GM23248 (cell line): ENCODE data around the gene KLHL40. TPM values are rescaled to one million over a fixed set of nuclear protein-coding genes. Genes with fewer than 3 reads are reported as not detected.

Experiments used
- DNase-seq: peaks from one replicate; pipeline ENCODE4 v3.0.0-alpha.2; 2015
- H2AFZ ChIP-seq: fragments of 200-600 bp; sonication (generic); 2 replicates; pipeline ENCODE4 v1.6.1; 2016; ENCODE audit warnings: antibody characterized with exemption
- H3F3A ChIP-seq: fragments of 200-600 bp; sonication (generic); 2 replicates; pipeline ENCODE4 v1.6.1; 2016; ENCODE audit warnings: mild to moderate bottlenecking, antibody characterized with exemption, mixed run types; ENCODE audit not compliant: insufficient read depth
- H3K27ac ChIP-seq: fragments of 200-600 bp; sonication (generic); 2 replicates; pipeline ENCODE4 v1.5.1; 2016; ENCODE audit warnings: mild to moderate bottlenecking
- H3K27me3 ChIP-seq: fragments of 200-600 bp; sonication (generic); replicated peaks from 2 replicates; pipeline ENCODE4 v1.6.1; 2016; ENCODE audit warnings: mild to moderate bottlenecking; ENCODE audit not compliant: insufficient read depth
- H3K36me3 ChIP-seq: fragments of 200-600 bp; sonication (generic); 2 replicates; pipeline ENCODE4 v1.6.1; 2016; ENCODE audit warnings: low read depth, mild to moderate bottlenecking
- H3K4me1 ChIP-seq: fragments of 200-600 bp; sonication (generic); 2 replicates; pipeline ENCODE4 v1.6.1; 2016; ENCODE audit warnings: mild to moderate bottlenecking; ENCODE audit not compliant: insufficient read depth
- H3K4me2 ChIP-seq: fragments of 200-600 bp; sonication (generic); one replicate; pipeline ENCODE4 v1.6.1; 2016; ENCODE audit warnings: mild to moderate bottlenecking; ENCODE audit not compliant: unreplicated experiment
- H3K4me3 ChIP-seq: fragments of 200-600 bp; sonication (generic); 2 replicates; pipeline ENCODE4 v1.5.1; 2016; ENCODE audit warnings: mild to moderate bottlenecking
- H3K79me2 ChIP-seq: fragments of 200-600 bp; sonication (generic); 2 replicates; pipeline ENCODE4 v1.6.1; 2016; ENCODE audit warnings: mild to moderate bottlenecking; ENCODE audit not compliant: insufficient read depth
- H3K9ac ChIP-seq: fragments of 200-600 bp; sonication (generic); 2 replicates; pipeline ENCODE4 v1.6.1; 2016; ENCODE audit warnings: mild to moderate bottlenecking
- H3K9me2 ChIP-seq: fragments of 200-600 bp; sonication (generic); 2 replicates; pipeline ENCODE4 v1.6.1; 2016; ENCODE audit warnings: mixed run types, mild to moderate bottlenecking, moderate library complexity; ENCODE audit not compliant: insufficient read depth
- H3K9me3 ChIP-seq: fragments of 200-600 bp; sonication (generic); one replicate; pipeline ENCODE4 v1.6.1; 2017; ENCODE audit warnings: low read depth
- H4K20me1 ChIP-seq: fragments of 200-600 bp; sonication (generic); 2 replicates; pipeline ENCODE4 v1.6.0; 2016; ENCODE audit not compliant: insufficient read depth
- EZH2 ChIP-seq: fragments of 200-600 bp; sonication (generic); IDR thresholded peaks from 2 replicates; pipeline ENCODE4 v1.6.1; 2018; ENCODE audit warnings: antibody characterized with exemption, mild to moderate bottlenecking; ENCODE audit not compliant: insufficient read depth, poor library complexity, severe bottlenecking
- EZH2phosphoT487 ChIP-seq: fragments of 200-600 bp; sonication (generic); IDR thresholded peaks from 2 replicates; pipeline ENCODE4 v1.6.1; 2018; ENCODE audit warnings: antibody characterized with exemption, moderate library complexity, mild to moderate bottlenecking, low read depth; ENCODE audit not compliant: insufficient read depth
- WGBS, 2 experiments: methylation state at CpG; one replicate each; pipeline ENCODE4 v1.1.6; 2015 to 2017; ENCODE audit warnings: low lambda C conversion rate in 2 of 2, low coverage in 1 of 2; ENCODE audit errors: missing lambda C conversion rate in 2 of 2; 5-methylcytosine and 5-hydroxymethylcytosine counted together
- in situ Hi-C: fragments of 300-500 bp; cut with MboI; formaldehyde crosslinking; loops from 2 replicates; pipeline ENCODE4 v1.15.0; 2020
- polyA plus RNA-seq: library from polyadenylated mRNA; unstranded; fragments of >200 nt; fragmentation: Nextera tagmentation; extraction: Ambion mirVana; gene quantifications from 2 replicates; pipeline ENCODE4 v1.2.1, GENCODE V29; 2016
- total RNA-seq: library from RNA; depleted of rRNA; stranded (reverse); fragments of >200 nt; shearing (Covaris generic); gene quantifications from 2 replicates; pipeline ENCODE4 v1.2.3, GENCODE V29; 2014

KLHL40 gene
- total and polyA plus RNA-seq, 2 experiments from 2014 or later = not detected

DNA sequence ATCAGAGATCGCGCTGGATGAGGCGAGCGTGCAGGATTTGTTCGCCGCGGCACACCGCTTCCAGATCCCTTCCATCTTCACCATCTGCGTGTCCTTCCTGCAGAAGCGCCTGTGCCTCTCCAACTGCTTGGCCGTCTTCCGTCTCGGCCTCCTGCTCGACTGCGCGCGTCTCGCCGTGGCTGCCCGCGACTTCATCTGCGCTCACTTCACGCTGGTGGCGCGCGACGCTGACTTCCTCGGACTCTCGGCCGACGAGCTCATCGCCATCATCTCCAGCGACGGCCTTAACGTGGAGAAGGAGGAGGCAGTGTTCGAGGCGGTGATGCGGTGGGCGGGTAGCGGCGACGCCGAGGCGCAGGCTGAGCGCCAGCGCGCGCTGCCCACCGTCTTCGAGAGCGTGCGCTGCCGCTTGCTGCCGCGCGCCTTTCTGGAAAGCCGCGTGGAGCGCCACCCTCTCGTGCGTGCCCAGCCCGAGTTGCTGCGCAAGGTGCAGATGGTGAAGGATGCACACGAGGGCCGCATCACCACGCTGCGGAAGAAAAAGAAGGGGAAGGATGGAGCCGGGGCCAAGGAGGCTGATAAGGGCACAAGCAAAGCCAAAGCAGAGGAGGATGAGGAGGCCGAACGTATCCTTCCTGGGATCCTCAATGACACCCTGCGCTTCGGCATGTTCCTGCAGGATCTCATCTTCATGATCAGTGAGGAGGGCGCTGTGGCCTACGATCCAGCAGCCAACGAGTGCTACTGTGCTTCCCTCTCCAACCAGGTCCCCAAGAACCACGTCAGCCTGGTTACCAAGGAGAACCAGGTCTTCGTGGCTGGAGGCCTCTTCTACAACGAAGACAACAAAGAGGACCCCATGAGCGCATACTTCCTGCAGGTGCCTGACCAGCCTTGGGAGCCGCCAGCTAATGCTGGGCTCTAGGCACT is 819 bp downstream of the KLHL40 start:
- Histone ChIP-seq H4K20me1 (no peaks in the 10 kb centered on the region), H3K4me1 (peaks cover 17% of the 10 kb centered on the region), H3K36me3 (no peaks in the 10 kb centered on the region), H3K4me3 (no peak overlapping the region), H3F3A (peaks cover under 1% of the 10 kb centered on the region; the same call in 1 of the 2 replicates), H3K27ac (no peak overlapping the region), H2AFZ (no peak overlapping the region), H3K9me2 (no peaks in the 10 kb centered on the region), H3K9me3 (no peaks in the 10 kb centered on the region), H3K4me2 (no peak overlapping the region), H3K27me3 (no peaks in the 10 kb centered on the region), H3K9ac (no peak overlapping the region), H3K79me2 (no peaks in the 10 kb centered on the region)
- 88% methylated on average over 62 to 80 of the region's 80 CpGs for WGBS, 2 experiments
- DNase-seq = no peak
- TF ChIP-seq EZH2phosphoT487 = no peak
- no peak for TF ChIP-seq EZH2
- in situ Hi-C loops = no loop called here

DNA sequence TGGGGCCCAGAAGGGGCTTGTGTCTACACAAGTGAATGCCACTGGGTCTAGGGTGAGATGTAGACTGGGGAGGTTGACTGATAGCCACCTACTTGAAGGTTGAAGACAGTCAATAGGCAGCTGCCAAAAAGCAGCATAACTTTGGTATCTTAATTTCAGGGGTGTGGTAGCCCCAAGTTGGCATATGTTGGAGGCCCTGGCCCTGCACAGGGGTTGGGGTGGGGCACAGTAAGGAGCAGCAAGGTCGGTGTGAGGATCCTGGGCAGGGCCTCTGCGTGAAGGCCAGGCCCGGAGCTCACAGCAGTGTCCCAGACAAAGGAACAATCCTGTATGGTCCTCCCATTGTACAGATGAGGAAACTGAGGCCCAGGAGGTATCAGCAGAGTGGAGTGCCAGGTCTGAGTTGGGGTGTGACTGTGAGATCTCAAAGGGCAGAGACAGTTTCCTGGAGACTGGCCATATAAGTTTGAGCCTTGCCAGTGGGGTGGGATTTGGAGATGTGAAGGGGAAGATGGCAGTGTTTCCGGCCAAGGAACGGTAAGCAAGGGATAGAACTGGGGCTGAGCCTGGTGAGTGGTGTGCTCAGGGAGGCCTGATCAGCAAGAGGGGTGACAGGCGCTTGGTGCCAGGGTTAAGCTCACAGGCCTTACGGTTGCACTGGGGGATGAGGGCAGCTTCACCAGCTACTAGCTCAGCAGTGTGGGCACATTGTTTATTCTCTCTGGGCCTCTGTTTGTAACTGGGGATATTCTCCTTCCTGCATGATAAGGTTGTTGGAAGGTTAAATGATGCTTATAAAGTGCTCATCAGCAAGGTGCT is 1.7 kb downstream of the KLHL40 start:
- H3K4me3 ChIP-seq = no peak overlapping the region
- DNase-seq = no peak
- no peak overlapping the region for H2AFZ ChIP-seq
- no peak overlapping the region for H3K27ac ChIP-seq
- no peaks in the 10 kb centered on the region for H3K36me3 ChIP-seq
- no peaks in the 10 kb centered on the region for H4K20me1 ChIP-seq
- in situ Hi-C loops = no loop called here
- no peak for TF ChIP-seq EZH2phosphoT487
- TF ChIP-seq EZH2 = no peak
- H3K9me3 ChIP-seq = no peaks in the 10 kb centered on the region
- WGBS, 2 experiments = 80 to 83% methylated on average over 7 of the region's 7 CpGs
- no peak overlapping the region for H3K9ac ChIP-seq
- no peak overlapping the region for H3K4me2 ChIP-seq
- no peaks in the 10 kb centered on the region for H3K79me2 ChIP-seq
- H3K9me2 ChIP-seq = no peaks in the 10 kb centered on the region
- no peaks in the 10 kb centered on the region for H3K27me3 ChIP-seq
- peaks cover 10% of the 10 kb centered on the region for H3K4me1 ChIP-seq
- H3F3A ChIP-seq = no peaks in the 10 kb centered on the region

DNA sequence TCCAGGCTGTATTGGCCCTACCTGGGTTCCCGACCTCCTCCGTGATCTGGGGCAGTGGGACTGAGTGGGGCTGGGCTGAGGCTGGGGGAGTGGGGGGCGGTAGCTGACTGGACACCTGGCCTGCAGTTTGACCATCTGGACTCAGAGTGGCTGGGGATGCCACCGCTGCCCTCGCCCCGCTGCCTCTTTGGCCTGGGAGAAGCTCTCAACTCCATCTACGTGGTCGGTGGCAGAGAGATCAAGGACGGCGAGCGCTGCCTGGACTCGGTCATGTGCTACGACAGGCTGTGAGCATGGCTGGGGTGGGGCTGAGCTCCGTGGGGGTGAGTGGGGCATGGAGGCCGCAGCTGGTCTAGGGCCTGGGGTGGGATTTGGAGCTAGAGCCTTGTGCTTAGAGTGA is 2.7 kb downstream of the KLHL40 start:
- H4K20me1 ChIP-seq = no peaks in the 10 kb centered on the region
- H3K36me3 ChIP-seq = no peaks in the 10 kb centered on the region
- no peak overlapping the region for H3K4me2 ChIP-seq
- no peak for TF ChIP-seq EZH2
- TF ChIP-seq EZH2phosphoT487 = no peak
- H3K9me3 ChIP-seq = no peaks in the 10 kb centered on the region
- in situ Hi-C loops = no loop called here
- H3K27ac ChIP-seq = no peak overlapping the region
- no peak overlapping the region for H3K9ac ChIP-seq
- peaks cover 10% of the 10 kb centered on the region for H3K4me1 ChIP-seq
- H3K4me3 ChIP-seq = no peak overlapping the region
- no peaks in the 10 kb centered on the region for H3F3A ChIP-seq
- WGBS, 2 experiments = 91 to 95% methylated on average over 7 to 13 of the region's 15 CpGs
- DNase-seq = no peak
- H3K9me2 ChIP-seq = no peaks in the 10 kb centered on the region
- no peaks in the 10 kb centered on the region for H3K27me3 ChIP-seq
- H3K79me2 ChIP-seq = no peaks in the 10 kb centered on the region
- H2AFZ ChIP-seq = no peak overlapping the region

DNA sequence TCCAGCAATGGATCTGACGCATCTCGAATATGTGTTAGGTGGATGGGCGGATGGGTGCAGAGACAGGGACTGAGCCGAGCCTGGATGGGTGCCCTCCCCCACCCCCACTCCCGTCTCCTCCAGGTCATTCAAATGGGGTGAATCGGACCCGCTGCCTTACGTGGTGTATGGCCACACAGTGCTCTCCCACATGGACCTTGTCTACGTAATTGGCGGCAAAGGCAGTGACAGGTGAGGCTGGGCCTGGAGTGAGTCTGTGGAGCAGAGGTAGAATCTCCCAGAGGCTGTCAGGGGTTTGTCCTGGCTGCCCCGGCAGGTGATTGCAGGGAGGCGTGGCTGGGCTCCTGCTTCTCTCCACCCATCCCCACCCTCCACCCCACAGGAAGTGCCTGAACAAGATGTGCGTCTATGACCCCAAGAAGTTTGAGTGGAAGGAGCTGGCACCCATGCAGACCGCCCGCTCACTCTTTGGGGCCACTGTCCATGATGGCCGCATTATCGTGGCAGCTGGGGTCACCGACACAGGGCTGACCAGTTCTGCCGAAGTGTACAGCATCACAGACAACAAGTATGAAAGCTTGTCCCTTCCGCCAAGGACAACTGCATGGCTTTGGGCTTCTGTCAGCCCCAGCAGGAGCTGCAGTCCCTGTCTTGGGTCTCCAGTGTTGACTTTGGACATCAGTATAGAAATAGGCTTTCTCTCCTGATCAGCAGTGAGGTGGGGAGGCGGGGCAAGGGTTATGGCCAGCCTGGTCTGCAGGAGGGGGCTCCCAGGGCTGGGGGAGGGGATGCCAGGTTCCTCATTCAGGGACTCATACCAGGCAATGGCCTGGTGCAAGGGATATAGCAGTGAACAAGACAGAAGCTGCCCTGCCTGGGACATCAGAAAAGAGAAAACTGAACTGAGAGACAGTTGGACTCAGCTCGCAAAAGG is 3.4 kb downstream of the KLHL40 start:
- in situ Hi-C loops = no loop called here
- H3K4me1 ChIP-seq = peaks cover 5% of the 10 kb centered on the region
- no peaks in the 10 kb centered on the region for H4K20me1 ChIP-seq
- TF ChIP-seq EZH2phosphoT487 (no peak), EZH2 (no peak)
- H3K79me2 ChIP-seq = no peaks in the 10 kb centered on the region
- H3K4me2 ChIP-seq = no peak overlapping the region
- no peak for DNase-seq
- H2AFZ ChIP-seq = no peak overlapping the region
- H3K36me3 ChIP-seq = no peaks in the 10 kb centered on the region
- no peaks in the 10 kb centered on the region for H3K27me3 ChIP-seq
- no peak overlapping the region for H3K9ac ChIP-seq
- H3F3A ChIP-seq = no peaks in the 10 kb centered on the region
- no peak overlapping the region for H3K27ac ChIP-seq
- no peaks in the 10 kb centered on the region for H3K9me3 ChIP-seq
- no peak overlapping the region for H3K4me3 ChIP-seq
- H3K9me2 ChIP-seq = no peaks in the 10 kb centered on the region
- 86 to 87% methylated on average over 22 of the region's 22 CpGs for WGBS, 2 experiments
